IPS DF 6.9 (cell line): ENCODE results near the gene PAFAH1B1.
A peak's percentile ranks its signal among the peaks of the same experiment; 100 is the strongest.

ENCODE experiments used
- DNase-seq: peaks from one replicate; pipeline ENCODE4 v3.0.0-alpha.2; 2013; ENCODE audit warnings: low read depth, low spot score
- H3K27ac ChIP-seq: one replicate; pipeline ENCODE4 v1.5.1; 2013; ENCODE audit warnings: low read length, control low read depth
- H3K27me3 ChIP-seq: 2 replicates; pipeline ENCODE4 v1.6.1; 2013; ENCODE audit warnings: mild to moderate bottlenecking, low read length; ENCODE audit not compliant: control insufficient read depth, insufficient read depth
- H3K36me3 ChIP-seq: 2 replicates; pipeline ENCODE4 v1.6.1; 2013; ENCODE audit warnings: low read length; ENCODE audit not compliant: control insufficient read depth, insufficient read depth
- H3K4me1 ChIP-seq: 2 replicates; pipeline ENCODE4 v1.6.1; 2013; ENCODE audit warnings: low read length; ENCODE audit not compliant: control insufficient read depth, insufficient read depth
- H3K4me3 ChIP-seq: 2 replicates; pipeline ENCODE4 v1.5.1; 2013; ENCODE audit warnings: mild to moderate bottlenecking, low read length
- H3K9me3 ChIP-seq: 2 replicates; pipeline ENCODE4 v1.6.1; 2013; ENCODE audit warnings: low read length, inconsistent platforms; ENCODE audit not compliant: control insufficient read depth, insufficient read depth
- WGBS: extraction: QIAGEN DNeasy Blood & Tissue Kit; methylation state at CpG from one replicate; pipeline ENCODE4 v1.1.7; 2013; ENCODE audit warnings: mixed read lengths, missing lambda C conversion rate; ENCODE audit not compliant: insufficient read length, insufficient coverage; 5-methylcytosine and 5-hydroxymethylcytosine counted together

The PAFAH1B1 gene

DNA sequence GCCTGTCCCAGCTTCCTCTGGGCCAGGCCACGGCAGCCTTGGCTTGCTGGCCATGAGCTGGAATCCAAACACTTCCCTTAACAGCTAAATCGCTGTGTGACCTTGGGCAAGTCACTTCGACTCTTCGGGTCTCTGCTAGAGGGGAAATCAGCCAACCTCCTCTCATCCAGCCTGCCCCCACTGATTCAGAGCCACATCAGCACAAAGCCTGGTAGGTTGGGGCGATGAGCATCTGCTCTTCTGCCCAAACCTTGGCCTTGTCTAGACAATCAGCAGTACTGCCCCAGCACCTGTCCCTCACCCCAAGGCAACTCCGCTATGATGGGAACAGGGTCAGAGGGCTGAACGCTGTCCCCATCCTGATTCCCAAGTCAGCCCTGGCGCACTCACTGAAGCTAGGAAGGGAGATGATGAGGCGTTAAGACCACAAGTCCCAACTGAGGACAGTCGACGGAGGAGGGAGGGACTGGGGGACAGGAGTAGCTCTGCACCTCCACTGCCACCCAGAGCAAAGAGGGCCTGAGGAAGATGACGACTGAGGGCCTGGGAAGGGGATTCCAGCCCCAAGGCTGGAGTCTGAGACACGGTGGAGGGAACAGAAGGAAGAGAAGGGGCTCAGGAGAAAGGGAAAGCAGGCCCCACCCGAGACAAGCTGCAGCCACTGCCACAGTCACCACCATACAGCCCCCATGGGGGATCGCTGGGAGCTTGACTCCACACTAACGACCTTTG is 116.8 kb downstream of the PAFAH1B1 start:
- Histone ChIP-seq H3K36me3 (no peaks in the 10 kb centered on the region; the same call in 1 of the 2 replicates), H3K4me3 (peak overlapping the region; percentile 76; the same call in 1 of the 2 replicates), H3K9me3 (no peaks in the 10 kb centered on the region), H3K27ac (no peak overlapping the region), H3K27me3 (no peaks in the 10 kb centered on the region), H3K4me1 (peaks cover 6% of the 10 kb centered on the region)
- no CpG with 5 or more reads among the region's 16 CpGs for WGBS
- DNase-seq: no peak

DNA sequence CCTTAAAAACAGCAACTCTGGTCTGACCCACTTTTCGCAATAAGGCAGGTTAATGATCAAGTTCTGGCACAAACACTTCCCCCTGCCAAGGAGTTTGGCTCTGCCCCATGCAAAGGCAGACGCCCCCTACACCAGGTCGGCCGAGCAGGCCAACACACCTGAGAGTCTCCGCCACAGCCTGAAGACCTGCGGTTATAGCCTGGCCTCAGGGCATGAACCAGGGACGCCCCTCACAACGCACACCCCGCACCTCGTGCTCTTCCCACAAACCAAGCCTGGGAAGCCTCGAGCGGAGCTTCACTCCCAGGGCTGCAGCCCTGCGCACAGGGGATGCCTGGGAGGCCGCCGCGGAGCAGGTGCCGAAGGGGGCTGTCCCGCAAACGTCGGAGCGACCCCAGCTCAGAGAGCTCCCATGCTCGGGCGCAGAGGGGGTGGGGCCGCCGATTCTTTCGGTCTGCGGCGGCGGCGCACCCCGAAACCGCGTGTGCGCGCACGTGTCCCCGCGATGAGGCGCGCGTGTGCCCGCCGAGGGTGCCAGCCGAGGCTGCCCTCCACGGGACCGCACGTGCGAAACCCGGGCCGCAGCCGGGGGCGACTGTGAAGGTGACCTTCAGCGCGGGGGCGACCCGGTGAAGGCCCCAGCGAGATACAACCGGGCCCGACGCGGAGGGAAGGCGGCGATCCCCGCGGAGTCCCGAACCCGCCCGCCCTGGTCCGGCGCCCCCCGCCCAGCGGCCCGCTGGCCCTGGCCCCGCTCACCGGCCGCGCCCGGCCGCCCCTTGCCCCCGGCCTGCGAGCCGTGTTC is 117.6 kb downstream of the PAFAH1B1 start:
- Histone ChIP-seq H3K4me3 (peak overlapping the region; percentile 76; the same call in 1 of the 2 replicates), H3K36me3 (no peaks in the 10 kb centered on the region; the same call in 1 of the 2 replicates), H3K4me1 (peaks cover 6% of the 10 kb centered on the region), H3K27me3 (no peaks in the 10 kb centered on the region), H3K9me3 (no peaks in the 10 kb centered on the region), H3K27ac (no peak overlapping the region)
- whole genome bisulfite sequencing: no CpG with 5 or more reads among the region's 82 CpGs
- DNase-seq: no peak

DNA sequence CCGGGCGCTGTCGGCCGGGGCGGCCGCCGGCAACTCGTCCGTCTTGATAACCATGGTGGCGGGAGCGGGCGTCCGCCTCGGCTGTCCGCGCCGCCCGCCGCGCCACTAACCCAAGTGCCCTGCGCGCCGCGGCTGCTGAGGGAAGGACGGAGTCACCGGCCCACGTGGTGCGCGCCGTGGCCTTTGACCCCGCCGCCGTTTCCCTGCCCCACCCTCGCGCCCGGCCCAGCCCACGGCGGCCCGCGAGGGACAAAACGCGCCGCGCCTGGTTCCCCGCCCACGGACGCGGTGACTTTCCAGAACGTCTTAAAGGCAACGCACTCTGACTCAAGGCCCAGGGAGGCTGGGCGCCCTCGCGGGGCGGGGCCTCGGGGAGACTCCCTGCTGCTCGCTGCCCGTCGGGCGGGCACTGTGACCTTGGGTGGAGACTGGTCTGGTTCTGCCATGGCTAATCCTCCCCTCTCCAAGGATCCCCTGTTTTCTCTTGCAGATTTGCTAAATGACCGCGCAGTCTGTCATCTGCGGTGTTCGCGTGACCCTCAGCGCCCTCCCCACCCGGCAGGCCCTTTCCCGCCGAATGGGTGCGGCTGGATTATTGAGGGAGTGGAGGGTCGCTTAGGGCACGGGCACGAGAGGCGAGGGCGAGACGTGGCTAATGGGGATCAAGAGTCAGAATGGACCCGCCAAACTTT is 118.3 kb downstream of the PAFAH1B1 start, which contains the start of gene CLUH:
TSS of gene CLUH (minus strand) at position 157 of the 692 bp plus-strand sequence. CDS start at position 54, 103 bp downstream.
- no peak within 1 kb of the TSS for H3K27ac ChIP-seq
- H3K27me3 ChIP-seq: no peaks in the 10 kb centered on the region
- no peaks in the 10 kb centered on the region for H3K9me3 ChIP-seq
- H3K4me3 ChIP-seq: peak within 1 kb of the TSS; percentile 76; the same call in 1 of the 2 replicates
- WGBS: no CpG with 5 or more reads among the region's 76 CpGs
- H3K4me1 ChIP-seq: peaks cover 6% of the 10 kb centered on the region
- H3K36me3 ChIP-seq: no peaks in the 10 kb centered on the region; the same call in 1 of the 2 replicates
- DNase-seq: no peak

DNA sequence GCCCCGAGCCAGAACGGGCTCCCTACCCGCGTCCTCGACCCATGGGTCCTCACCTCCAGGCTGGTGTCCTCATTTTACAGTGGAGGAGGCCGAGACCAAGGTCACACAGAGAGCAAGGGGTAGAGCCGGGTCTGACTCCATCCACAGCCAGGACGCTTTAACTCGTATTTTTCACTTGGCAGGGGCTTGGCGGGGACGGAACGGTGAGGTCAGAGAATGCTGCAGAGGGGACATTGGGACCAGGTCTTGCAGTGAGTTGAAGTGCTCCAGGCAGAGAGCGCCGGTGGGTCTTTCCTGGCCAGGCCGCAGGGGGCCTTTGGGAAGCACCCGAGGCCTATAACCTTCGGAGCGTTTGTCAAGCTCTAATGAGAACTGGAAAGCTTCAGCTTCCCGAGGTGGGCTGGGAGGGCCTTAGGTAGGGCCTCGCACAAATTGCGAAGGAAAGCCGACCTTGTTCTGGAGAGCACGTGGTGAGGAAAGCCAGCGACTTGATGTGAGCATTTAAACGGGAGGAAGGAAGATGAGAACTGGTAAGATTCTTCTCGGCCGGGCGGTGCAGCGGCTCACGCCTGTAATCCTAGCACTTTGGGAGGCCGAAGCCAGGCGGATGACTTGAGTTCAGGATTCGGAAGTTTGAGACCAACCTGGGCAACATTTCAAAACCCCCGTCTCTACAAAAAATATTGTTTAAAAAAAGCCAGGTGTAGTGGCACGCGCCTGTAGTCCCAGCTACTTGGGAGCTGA is 119.0 kb downstream of the PAFAH1B1 start:
- peaks cover 6% of the 10 kb centered on the region; the same call in 1 of the 2 replicates for H3K4me1 ChIP-seq

DNA sequence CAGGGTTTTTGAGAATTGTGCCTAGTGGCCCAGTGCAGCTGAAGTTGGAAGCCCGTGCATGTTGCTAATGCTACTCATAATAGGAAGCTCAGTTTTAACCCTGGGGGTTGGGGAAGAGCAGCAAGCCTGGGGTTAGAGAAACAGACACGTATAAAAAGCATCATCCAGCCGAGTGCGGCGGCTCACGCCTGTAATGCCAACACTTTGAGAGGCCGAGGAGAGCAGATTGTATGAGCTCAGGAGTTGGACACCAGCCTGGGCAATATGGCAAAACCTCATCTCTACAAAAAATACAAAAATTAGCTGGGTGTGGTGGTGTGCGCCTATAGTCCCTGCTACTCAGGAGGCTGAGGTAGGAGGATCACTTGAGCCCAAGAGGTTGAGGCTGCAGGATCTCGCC is 120.4 kb downstream of the PAFAH1B1 start:
- no peaks in the 10 kb centered on the region for H3K9me3 ChIP-seq
- H3K27ac ChIP-seq: no peak overlapping the region
- no peaks in the 10 kb centered on the region for H3K27me3 ChIP-seq
- DNase-seq: no peak
- no CpG with 5 or more reads among the region's 9 CpGs for WGBS
- peaks cover 6% of the 10 kb centered on the region; the same call in 1 of the 2 replicates for H3K4me1 ChIP-seq
- H3K36me3 ChIP-seq: no peaks in the 10 kb centered on the region
- H3K4me3 ChIP-seq: no peak overlapping the region

More for the DNA sequence above, 119.0 kb downstream of the PAFAH1B1 start:
- no CpG with 5 or more reads among the region's 36 CpGs for WGBS
- Histone ChIP-seq H3K27ac (no peak overlapping the region), H3K27me3 (no peaks in the 10 kb centered on the region), H3K4me3 (no peak overlapping the region), H3K36me3 (no peaks in the 10 kb centered on the region; the same call in 1 of the 2 replicates), H3K9me3 (no peaks in the 10 kb centered on the region)
- no peak for DNase-seq

DNA sequence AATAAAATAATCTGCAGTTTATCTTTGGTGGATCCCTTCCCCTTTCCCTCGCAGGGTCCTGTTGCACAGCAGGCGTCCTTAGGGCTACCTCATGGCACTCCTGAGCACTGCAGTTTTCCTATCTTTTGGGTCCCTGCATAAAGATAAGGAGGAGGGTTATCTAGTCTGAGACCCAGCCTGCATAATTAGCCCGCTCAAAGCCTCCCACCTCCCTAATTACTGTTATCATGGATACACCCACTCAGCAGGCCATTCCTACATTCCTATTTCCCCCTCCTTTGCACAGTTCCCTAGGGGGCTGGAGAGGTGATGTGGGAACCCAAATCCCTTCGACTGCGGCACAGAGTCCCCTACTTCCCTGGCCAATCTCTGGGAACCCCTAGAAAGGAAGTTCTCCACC is 123.2 kb downstream of the PAFAH1B1 start:
- no peaks in the 10 kb centered on the region for H3K9me3 ChIP-seq
- no peaks in the 10 kb centered on the region for H3K36me3 ChIP-seq
- WGBS: no CpG with 5 or more reads among the region's 5 CpGs
- H3K27ac ChIP-seq: no peak overlapping the region
- peaks cover 7% of the 10 kb centered on the region; the same call in 1 of the 2 replicates for H3K4me1 ChIP-seq
- no peaks in the 10 kb centered on the region for H3K27me3 ChIP-seq
- no peak overlapping the region for H3K4me3 ChIP-seq
- DNase-seq: no peak

DNA sequence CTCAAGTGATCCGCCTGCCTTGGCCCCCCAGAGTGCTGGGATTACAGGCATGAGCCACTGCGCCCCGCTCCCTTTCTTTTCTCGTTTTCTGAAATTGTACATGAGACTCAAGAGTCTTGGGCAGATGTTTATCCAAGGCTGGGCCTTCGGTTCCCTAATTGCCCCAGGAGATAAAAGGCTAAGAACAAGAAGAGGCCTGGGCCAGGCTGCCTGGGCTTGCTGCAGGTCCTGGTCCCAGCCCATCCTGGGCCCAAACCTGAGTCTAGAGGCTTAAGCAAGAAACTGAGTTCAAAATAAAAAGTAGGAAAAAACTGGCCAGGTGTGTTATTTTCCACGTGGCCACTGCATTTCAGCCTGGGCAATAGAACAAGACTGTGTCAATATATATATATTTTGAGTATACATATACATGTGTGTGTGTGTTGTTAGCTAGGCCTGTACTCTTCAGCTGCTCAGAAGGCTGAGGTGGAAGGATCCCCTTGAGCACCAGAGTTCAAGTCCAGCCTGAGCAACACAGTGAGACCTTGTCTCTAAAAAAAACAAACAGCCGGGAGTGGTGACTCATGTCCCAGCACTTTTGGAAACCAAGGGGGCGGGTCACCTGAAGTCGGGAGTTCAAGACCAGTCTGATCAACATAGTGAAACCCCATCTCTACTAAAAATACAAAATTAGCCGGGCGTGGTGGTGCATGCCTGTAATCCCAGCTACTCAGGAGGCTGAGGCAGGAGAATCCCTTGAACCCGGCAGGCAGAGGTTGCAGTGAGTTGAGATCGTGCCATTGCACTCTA is 124.9 kb downstream of the PAFAH1B1 start:
- H3K27ac ChIP-seq: no peak overlapping the region
- DNase-seq: no peak
- WGBS: no CpG with 5 or more reads among the region's 13 CpGs
- H3K36me3 ChIP-seq: no peaks in the 10 kb centered on the region
- H3K9me3 ChIP-seq: no peaks in the 10 kb centered on the region
- H3K27me3 ChIP-seq: no peaks in the 10 kb centered on the region
- H3K4me1 ChIP-seq: peaks cover 4% of the 10 kb centered on the region
- H3K4me3 ChIP-seq: no peak overlapping the region

DNA sequence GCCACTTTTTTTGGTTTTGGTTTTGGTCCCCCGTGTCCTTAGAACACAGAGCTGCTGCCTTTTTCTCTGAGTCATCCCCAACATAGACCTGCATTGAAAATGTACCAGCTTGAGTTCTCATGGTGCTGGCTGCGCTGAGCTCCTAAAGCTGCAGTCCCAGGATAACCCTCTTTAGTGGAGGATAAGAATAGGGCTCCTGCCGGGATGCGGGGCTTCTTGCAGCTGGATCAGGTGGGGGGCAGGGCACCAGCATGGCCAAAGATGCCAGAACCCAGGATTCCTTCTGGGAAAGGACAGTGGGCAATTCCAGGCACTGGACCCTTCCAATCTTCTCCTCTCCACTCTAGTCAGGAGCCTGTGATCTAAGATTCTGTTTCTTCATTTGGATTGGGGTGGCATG is 126.4 kb downstream of the PAFAH1B1 start:
- Histone ChIP-seq H3K9me3 (no peaks in the 10 kb centered on the region), H3K4me1 (peaks cover 4% of the 10 kb centered on the region), H3K27ac (no peak overlapping the region), H3K36me3 (no peaks in the 10 kb centered on the region; the same call in 1 of the 2 replicates), H3K4me3 (no peak overlapping the region), H3K27me3 (no peaks in the 10 kb centered on the region)
- WGBS: no CpG with 5 or more reads among the region's 4 CpGs
- DNase-seq: no peak

DNA sequence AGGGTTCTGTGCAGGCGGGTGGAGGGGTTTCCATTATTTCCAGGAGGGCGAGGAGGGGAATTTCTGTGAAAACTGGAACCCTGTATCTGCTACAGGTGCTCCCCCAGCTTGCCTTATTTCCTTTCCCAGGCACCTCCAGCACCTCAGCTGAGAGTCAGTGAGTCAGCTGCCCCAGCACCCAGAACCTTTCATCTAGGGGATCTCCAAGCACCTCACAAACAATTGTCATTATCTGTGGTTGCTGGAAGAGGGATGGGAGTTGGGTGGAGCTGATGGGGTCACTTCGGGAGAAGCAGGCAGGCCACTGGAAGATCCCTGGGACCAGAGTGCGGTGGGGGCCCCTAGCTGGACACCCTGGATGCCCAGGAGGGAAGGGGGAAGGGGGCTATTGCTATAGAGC is 128.1 kb downstream of the PAFAH1B1 start:
- WGBS: no CpG with 5 or more reads among the region's 4 CpGs
- no peak for DNase-seq
- peaks cover 6% of the 10 kb centered on the region for H3K4me1 ChIP-seq
- no peak overlapping the region for H3K27ac ChIP-seq
- no peaks in the 10 kb centered on the region for H3K27me3 ChIP-seq
- H3K4me3 ChIP-seq: no peak overlapping the region
- H3K9me3 ChIP-seq: no peaks in the 10 kb centered on the region
- H3K36me3 ChIP-seq: no peaks in the 10 kb centered on the region; the same call in 1 of the 2 replicates
